ENCODE measurements around the gene HEXA. TPM values are rescaled to one million over a fixed set of nuclear protein-coding genes. Genes with fewer than 3 reads are reported as not detected.

HEXA gene
- total RNA-seq, 1 donor from 2014 or later = 111 TPM

DNA sequence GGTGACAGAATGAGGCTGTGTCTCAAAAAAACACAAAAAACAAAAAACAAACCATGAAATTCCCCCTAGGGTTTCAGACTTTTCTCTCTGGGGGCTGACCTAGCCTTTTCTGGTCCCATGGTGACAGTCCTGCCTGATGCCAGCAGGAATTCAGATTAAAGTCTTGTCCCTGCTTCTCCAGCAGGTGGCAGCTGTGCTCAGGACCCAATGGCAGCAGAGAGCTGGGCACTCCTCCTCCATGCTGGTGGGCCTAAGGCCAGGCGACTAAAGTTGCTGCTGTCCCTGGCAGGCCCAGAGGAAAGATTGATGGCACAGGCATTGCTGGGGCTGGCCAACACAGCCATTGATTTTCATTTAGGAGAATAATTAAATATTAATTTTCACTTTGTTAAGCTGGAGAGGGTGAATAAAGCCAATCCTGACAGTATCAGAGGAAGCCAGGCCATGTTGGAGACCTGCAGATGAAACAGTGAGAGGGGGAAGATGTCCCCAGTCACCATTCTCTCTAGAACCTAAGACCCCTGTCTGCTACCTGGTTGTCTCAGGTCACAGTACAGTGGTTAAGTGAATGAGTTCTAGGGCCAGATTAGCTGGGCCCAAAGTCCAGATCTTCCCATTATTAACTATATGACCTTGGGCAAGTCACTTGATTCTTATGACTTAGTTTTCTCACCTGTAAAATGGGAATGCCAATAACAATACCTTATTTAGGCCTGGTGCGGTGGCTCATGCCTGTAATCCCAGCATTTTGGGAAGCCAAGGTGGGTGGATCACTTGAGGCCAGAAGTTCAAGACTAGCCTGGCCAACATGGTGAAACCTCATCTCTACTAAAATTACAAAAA is 63.0 kb downstream of the HEXA start:
- no peaks in the 10 kb centered on the region for H3K36me3 ChIP-seq
- DNase-seq (ENCODE audit: low spot score in 2 of 2) = no peak
- H3K4me3 ChIP-seq = no peak overlapping the region
- H3K27me3 ChIP-seq = no peaks in the 10 kb centered on the region
- H3K9me3 ChIP-seq = no peaks in the 10 kb centered on the region
- no peaks in the 10 kb centered on the region for H3K4me1 ChIP-seq
- intact Hi-C loops (cut with DNase I) = no loop called here
- peak; percentile 30 to 48 (median 47) for TF ChIP-seq CTCF (IDR thresholded peaks at IDR 0.05)
- H3K27ac ChIP-seq = no peak overlapping the region

- no peaks in the 10 kb centered on the region for H3K27me3 ChIP-seq
- H3K9me3 ChIP-seq = no peaks in the 10 kb centered on the region
- TF ChIP-seq CTCF (IDR thresholded peaks at IDR 0.05) = no peak
- no peaks in the 10 kb centered on the region for H3K36me3 ChIP-seq
- intact Hi-C loops (cut with DNase I) = no loop called here
- H3K4me3 ChIP-seq = no peak overlapping the region
- DNase-seq (ENCODE audit: low spot score in 2 of 2) = no peak
- H3K27ac ChIP-seq = no peak overlapping the region
- no peaks in the 10 kb centered on the region for H3K4me1 ChIP-seq
Observed at GRCh38 chr15:72307026-72307425, 68.8 kb downstream of the HEXA start.

GRCh38 chr15:72306211-72306785 is 69.5 kb downstream of the HEXA start:
- Histone ChIP-seq H3K4me3 (no peak overlapping the region), H3K27ac (no peak overlapping the region), H3K36me3 (no peaks in the 10 kb centered on the region), H3K4me1 (no peaks in the 10 kb centered on the region), H3K9me3 (no peaks in the 10 kb centered on the region), H3K27me3 (no peaks in the 10 kb centered on the region)
- TF ChIP-seq CTCF (IDR thresholded peaks at IDR 0.05) = no peak
- intact Hi-C loops (cut with DNase I) = no loop called here
- DNase-seq (ENCODE audit: low spot score in 2 of 2) = no peak

DNA sequence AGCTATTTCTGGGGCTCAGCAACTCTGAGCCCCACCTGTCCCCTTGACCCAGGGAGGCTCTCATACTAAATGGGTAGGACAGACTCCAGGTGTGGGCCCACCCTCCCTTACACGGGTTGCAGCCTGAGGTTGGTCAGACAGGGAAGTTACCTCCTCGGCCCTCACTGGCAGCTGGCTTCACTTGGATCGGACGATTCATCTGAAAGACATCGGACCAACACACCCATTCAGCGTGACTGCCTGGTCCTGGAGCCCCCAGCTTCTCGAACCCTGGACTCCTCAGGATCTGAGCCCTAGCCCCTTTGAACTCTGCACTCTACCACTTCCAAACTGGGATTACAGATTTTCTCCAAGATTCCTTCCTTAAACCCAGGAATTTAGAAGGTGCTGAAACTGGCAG is 71.2 kb downstream of the HEXA start:
- no peaks in the 10 kb centered on the region for H3K9me3 ChIP-seq
- no peak overlapping the region for H3K4me3 ChIP-seq
- no peak for DNase-seq (ENCODE audit: low spot score in 2 of 2)
- H3K4me1 ChIP-seq = no peaks in the 10 kb centered on the region
- intact Hi-C loops (cut with DNase I) = no loop called here
- no peaks in the 10 kb centered on the region for H3K36me3 ChIP-seq
- TF ChIP-seq CTCF (IDR thresholded peaks at IDR 0.05) = no peak
- no peaks in the 10 kb centered on the region for H3K27me3 ChIP-seq
- no peak overlapping the region for H3K27ac ChIP-seq

GRCh38 chr15:72302955-72303354 is 72.9 kb downstream of the HEXA start:
- H3K27ac ChIP-seq = no peak overlapping the region

More at GRCh38 chr15:72302955-72303354, 72.9 kb downstream of the HEXA start:
- H3K27me3 ChIP-seq = no peaks in the 10 kb centered on the region
- H3K36me3 ChIP-seq = no peaks in the 10 kb centered on the region
- DNase-seq (ENCODE audit: low spot score in 2 of 2) = no peak
- H3K9me3 ChIP-seq = no peaks in the 10 kb centered on the region
- intact Hi-C loops (cut with DNase I) = no loop called here
- no peaks in the 10 kb centered on the region for H3K4me1 ChIP-seq
- no peak overlapping the region for H3K4me3 ChIP-seq
- no peak for TF ChIP-seq CTCF (IDR thresholded peaks at IDR 0.05)

Other genes with a start within 250 kb of the HEXA start
- gene GRAMD2A, start 178.2 kb downstream of the HEXA start, total RNA-seq = not detected
- 313 TPM for gene PKM, start 144.8 kb downstream of the HEXA start, total RNA-seq
- gene PARP6, start 103.5 kb downstream of the HEXA start, total RNA-seq = 26.5 TPM
- gene CELF6, start 55.9 kb downstream of the HEXA start, total RNA-seq = not detected
- not detected for gene TMEM202, start 22.3 kb upstream of the HEXA start, total RNA-seq
- gene ARIH1, start 98.3 kb upstream of the HEXA start, total RNA-seq = 109 TPM